SK-N-SH (cell line): Measurements from ENCODE around the gene ACTL7A. TPM values are rescaled to one million over a fixed set of nuclear protein-coding genes. Genes with fewer than 3 reads are reported as not detected.
A peak's percentile ranks its signal among the peaks of the same experiment; 100 is the strongest.
"Not testable (repeated sequence)": the region's sequence is repeated elsewhere in the genome, so short reads cannot be mapped to it uniquely, and the experiment has no call there.

Source experiments
- CTCF ChIA-PET: fragments of 300-600, 350-600 bp; formaldehyde crosslinking; extraction: SDS; loops from one replicate; lab custom pipeline; 2021; lab: Yijun Ruan, JAX
- POLR2A ChIA-PET: fragments of 350-600 bp; sonication (Branson Sonifier 250); formaldehyde crosslinking; extraction: SDS; loops from one replicate; lab custom pipeline; 2020; ENCODE audit warnings: antibody characterized with exemption, inconsistent platforms; lab: Yijun Ruan, JAX
- DNase-seq: peaks from one replicate; pipeline ENCODE4 v3.0.0; 2012
- H2AFZ ChIP-seq: fragments of 200-600 bp; sonication (generic); 2 replicates; pipeline ENCODE4 v1.8.1; 2016; ENCODE audit warnings: antibody characterized with exemption, mild to moderate bottlenecking, low read depth
- H3F3A ChIP-seq: fragments of 200-600 bp; sonication (generic); replicated peaks from 2 replicates; pipeline ENCODE3; 2016; ENCODE audit warnings: antibody characterized with exemption, mild to moderate bottlenecking; ENCODE audit not compliant: insufficient read depth
- H3K27ac ChIP-seq, 2 experiments: fragments of 200-500 bp in 1 of 2; fragments of 200-600 bp in 1 of 2; sonication (Bioruptor generic) in 1 of 2; sonication (generic), shearing (Covaris generic) in 1 of 2; 2 replicates each; pipeline versions ENCODE4 v1.5.1 to v1.6.1; 2014 to 2016; ENCODE audit warnings: low read depth in 2 of 2, inconsistent platforms in 1 of 2, low read length in 1 of 2, mild to moderate bottlenecking in 1 of 2, mixed read lengths in 1 of 2
- H3K27me3 ChIP-seq: fragments of 200-600 bp; sonication (generic), shearing (Covaris generic); 2 replicates; pipeline ENCODE4 v1.6.1; 2016; ENCODE audit warnings: mixed run types; ENCODE audit not compliant: insufficient read depth
- H3K36me3 ChIP-seq, 2 experiments: fragments of 200-500 bp in 1 of 2; fragments of 200-600 bp in 1 of 2; sonication (Bioruptor generic) in 1 of 2; sonication (generic) in 1 of 2; replicated peaks in 1 of 2; 2 replicates each; pipeline versions ENCODE3 to v1.5.1; 2014 to 2016; ENCODE audit warnings: low read length in 1 of 2, mild to moderate bottlenecking in 1 of 2; ENCODE audit not compliant: insufficient read depth in 2 of 2, control insufficient read depth in 1 of 2
- H3K4me1 ChIP-seq, 2 experiments: fragments of 200-500 bp in 1 of 2; fragments of 200-600 bp in 1 of 2; sonication (Bioruptor generic) in 1 of 2; sonication (generic), shearing (Covaris generic) in 1 of 2; 2 replicates each; pipeline versions ENCODE4 v1.5.1 to v1.6.1; 2014 to 2016; ENCODE audit warnings: low read depth in 1 of 2, low read length in 1 of 2, mixed run types in 1 of 2; ENCODE audit not compliant: insufficient read depth in 2 of 2, control insufficient read depth in 1 of 2
- H3K4me2 ChIP-seq: fragments of 200-600 bp; sonication (generic), shearing (Covaris generic); 2 replicates; pipeline ENCODE4 v1.6.1; 2017; ENCODE audit warnings: mixed run types
- H3K4me3 ChIP-seq, 2 experiments: fragments of 200-500 bp in 1 of 2; fragments of 200-600 bp in 1 of 2; sonication (Bioruptor generic) in 1 of 2; sonication (generic), shearing (Covaris generic) in 1 of 2; 2 replicates each; pipeline versions ENCODE4 v1.5.1 to v1.8.1; 2014 to 2016; ENCODE audit warnings: low read depth in 2 of 2, inconsistent platforms in 1 of 2, low read length in 1 of 2, mild to moderate bottlenecking in 1 of 2, mixed read lengths in 1 of 2, moderate library complexity in 1 of 2
- H3K79me2 ChIP-seq: fragments of 200-600 bp; sonication (generic); 2 replicates; pipeline ENCODE4 v1.8.1; 2017; ENCODE audit warnings: mild to moderate bottlenecking; ENCODE audit not compliant: insufficient read depth
- H3K9ac ChIP-seq: fragments of 200-600 bp; sonication (generic); 2 replicates; pipeline ENCODE4 v1.6.1; 2017; ENCODE audit warnings: mixed run types
- H3K9me2 ChIP-seq: fragments of 200-600 bp; sonication (generic); 2 replicates; pipeline ENCODE4 v1.6.1; 2017; ENCODE audit warnings: mixed run types
- H3K9me3 ChIP-seq: fragments of 200-600 bp; sonication (generic); 2 replicates; pipeline ENCODE4 v1.6.1; 2017; ENCODE audit warnings: mixed run types, mild to moderate bottlenecking, moderate library complexity
- H4K20me1 ChIP-seq: fragments of 200-600 bp; sonication (generic); 2 replicates; pipeline ENCODE4 v1.6.1; 2017; ENCODE audit warnings: mild to moderate bottlenecking, mixed run types; ENCODE audit not compliant: insufficient read depth
- CTCF ChIP-seq: fragments of 200-600 bp; sonication (generic); IDR thresholded peaks from 2 replicates; pipeline ENCODE4 v1.6.1; 2017; ENCODE audit warnings: antibody characterized with exemption, mild to moderate bottlenecking, moderate library complexity
- ELF1 ChIP-seq: IDR thresholded peaks from 2 replicates; pipeline ENCODE4 v1.4.0; 2012
- FOSL2 ChIP-seq: IDR thresholded peaks from 2 replicates; pipeline ENCODE4 v1.4.0; 2012; ENCODE audit warnings: low read depth, mild to moderate bottlenecking, moderate library complexity, borderline replicate concordance
- FOXJ3 ChIP-seq: sonication (generic); formaldehyde crosslinking; IDR thresholded peaks from 2 replicates; pipeline ENCODE4 v1.5.1; 2020; ENCODE audit warnings: mild to moderate bottlenecking, missing genetic modification reagents
- FOXM1 ChIP-seq: IDR thresholded peaks from 2 replicates; pipeline ENCODE4 v1.4.0; 2012; ENCODE audit warnings: low read depth, mild to moderate bottlenecking
- GABPA ChIP-seq: IDR thresholded peaks from 2 replicates; pipeline ENCODE4 v1.4.0; 2012; ENCODE audit warnings: low read depth, mild to moderate bottlenecking
- JUND ChIP-seq: IDR thresholded peaks from 2 replicates; pipeline ENCODE4 v1.4.0; 2012
- MAX ChIP-seq: IDR thresholded peaks from 2 replicates; pipeline ENCODE4 v1.4.0; 2012; ENCODE audit warnings: low read depth
- MEF2A ChIP-seq: IDR thresholded peaks from 2 replicates; pipeline ENCODE4 v1.4.0; 2012; ENCODE audit warnings: low read depth, borderline replicate concordance
- NRF1 ChIP-seq: IDR thresholded peaks from 2 replicates; pipeline ENCODE4 v1.6.1; 2012; ENCODE audit warnings: low read depth, mild to moderate bottlenecking, low read length
- POLR2AphosphoS5 ChIP-seq: IDR thresholded peaks from 2 replicates; pipeline ENCODE4 v1.6.1; 2012; ENCODE audit warnings: low read depth, low read length
- RAD21 ChIP-seq: IDR thresholded peaks from 2 replicates; pipeline ENCODE4 v1.6.1; 2012; ENCODE audit warnings: mild to moderate bottlenecking, low read length
- RCOR1 ChIP-seq: fragments of 150-350 bp; IDR thresholded peaks from 2 replicates; pipeline ENCODE4 v1.6.1; 2017; ENCODE audit warnings: antibody characterized with exemption, low read length
- SIN3A ChIP-seq: IDR thresholded peaks from 2 replicates; pipeline ENCODE4 v1.6.1; 2012; ENCODE audit warnings: low read depth, mild to moderate bottlenecking, low read length, moderate library complexity, borderline replicate concordance
- SMC3 ChIP-seq: IDR thresholded peaks from 2 replicates; pipeline ENCODE4 v1.6.1; 2012; ENCODE audit warnings: low read depth, low read length, improper control_type of control experiment
- TAF1 ChIP-seq: IDR thresholded peaks from 2 replicates; pipeline ENCODE4 v1.6.1; 2012; ENCODE audit warnings: low read depth, mild to moderate bottlenecking, low read length, moderate library complexity, borderline replicate concordance
- TCF12 ChIP-seq: IDR thresholded peaks from 2 replicates; pipeline ENCODE4 v1.4.0; 2012
- USF1 ChIP-seq: IDR thresholded peaks from 2 replicates; pipeline ENCODE4 v1.4.0; 2012; ENCODE audit warnings: low read depth, borderline replicate concordance
- YY1 ChIP-seq: IDR thresholded peaks from 2 replicates; pipeline ENCODE4 v1.4.0; 2012; ENCODE audit warnings: low read depth, mild to moderate bottlenecking
- ZBTB33 ChIP-seq: IDR thresholded peaks from 2 replicates; pipeline ENCODE4 v1.4.0; 2012; ENCODE audit warnings: low read depth, borderline replicate concordance
- WGBS: methylation state at CpG from one replicate; pipeline ENCODE4 v1.1.6; 2017; ENCODE audit warnings: low lambda C conversion rate; 5-methylcytosine and 5-hydroxymethylcytosine counted together
- polyA plus RNA-seq, 3 experiments: library from polyadenylated mRNA; depleted of rRNA; stranded (reverse); fragments of >200 nt; gene quantifications; 2 replicates each; pipeline ENCODE4 v1.2.3, GENCODE V29; 2012

ACTL7A gene
- polyA plus RNA-seq, 1 of the 3 experiments (the other 2 are of a cell fraction) = not detected

GRCh38 chr9:108848296-108848695, 13.8 kb upstream of the ACTL7A start:
- H3K27me3 ChIP-seq, H3K27ac ChIP-seq, H3K9me2 ChIP-seq, H3K4me1 ChIP-seq, CTCF ChIA-PET, POLR2A ChIA-PET, H3K79me2 ChIP-seq, H3K9ac ChIP-seq, H3K4me2 ChIP-seq, H3K36me3 ChIP-seq, H2AFZ ChIP-seq, H3K4me3 ChIP-seq, H3F3A ChIP-seq, H4K20me1 ChIP-seq, DNase-seq, H3K9me3 ChIP-seq: not testable (repeated sequence)
- 42% methylated on average over 3 of the region's 8 CpGs for WGBS

- Histone ChIP-seq H2AFZ (no peak overlapping the region), H4K20me1 (no peaks in the 10 kb centered on the region), H3K27me3 (no peaks in the 10 kb centered on the region; the same call in 1 of the 2 replicates), H3K79me2 (no peaks in the 10 kb centered on the region), H3K27ac (no peak overlapping the region), H3K4me1 (no peaks in the 10 kb centered on the region), H3F3A (no peaks in the 10 kb centered on the region), H3K4me2 (no peak overlapping the region)
- DNase-seq = no peak
- POLR2A ChIA-PET = no interaction called here
- WGBS = 78% methylated on average over 3 of the region's 3 CpGs
- TF ChIP-seq GABPA (no peak), CTCF (peak; percentile 48), MAX (no peak), SMC3 (0 out of 2 replicates have a peak, but pooled peaks have one; percentile 8), RAD21 (peak; percentile 41)
- TF ChIP-seq, all 33 proteins: peak for 3
- CTCF ChIA-PET = interaction anchor here (1.2 kb wide), 1 partner anchor 104 kb away, joined by 4 read pairs; no protein-coding TSS in a partner anchor
- Histone ChIP-seq H3K9me2 (no peaks in the 10 kb centered on the region), H3K9ac (no peak overlapping the region), H3K9me3 (no peaks in the 10 kb centered on the region), H3K4me3 (no peak overlapping the region), H3K36me3 (no peaks in the 10 kb centered on the region)
Measured at GRCh38 chr9:108850293-108850897, 11.7 kb upstream of the ACTL7A start.

GRCh38 chr9:108851138-108851537, 10.9 kb upstream of the ACTL7A start:
- H3K9me2 ChIP-seq = no peaks in the 10 kb centered on the region
- H4K20me1 ChIP-seq = no peaks in the 10 kb centered on the region
- no peaks in the 10 kb centered on the region for H3F3A ChIP-seq
- H3K27me3 ChIP-seq = no peaks in the 10 kb centered on the region; the same call in 1 of the 2 replicates
- H3K4me2 ChIP-seq = no peak overlapping the region
- H3K4me3 ChIP-seq = no peak overlapping the region
- no peaks in the 10 kb centered on the region for H3K79me2 ChIP-seq
- POLR2A ChIA-PET = no interaction called here
- H3K4me1 ChIP-seq = no peaks in the 10 kb centered on the region
- H2AFZ ChIP-seq = no peak overlapping the region
- H3K9me3 ChIP-seq = no peaks in the 10 kb centered on the region
- TF ChIP-seq FOSL2 (no peak), ELF1 (no peak), POLR2AphosphoS5 (no peak), USF1 (no peak), MEF2A (no peak), FOXJ3 (CRISPR knock-in tag) (no peak), RCOR1 (no peak), FOXM1 (no peak), ZBTB33 (no peak), TCF12 (no peak), JUND (no peak), YY1 (no peak), GABPA (no peak), SIN3A (no peak), NRF1 (no peak), TAF1 (no peak)
- CTCF ChIA-PET = interaction anchor here (1.2 kb wide), 1 partner anchor 103 kb away, joined by 4 read pairs; no protein-coding TSS in a partner anchor
- no peak for DNase-seq
- no peaks in the 10 kb centered on the region for H3K36me3 ChIP-seq
- 10% methylated on average over 3 of the region's 3 CpGs for WGBS
- no peak overlapping the region for H3K27ac ChIP-seq
- H3K9ac ChIP-seq = no peak overlapping the region
